IMR-90 (cell line): ENCODE data around the gene HINT2. TPM values are rescaled to one million over a fixed set of nuclear protein-coding genes. Genes with fewer than 3 reads are reported as not detected.

Source experiments
- ATAC-seq: fragments of 200-7000 bp; cut with Tn5 transposase; 2 replicates; pipeline ENCODE4 v1.9.1; 2020; ENCODE audit warnings: low read depth, mild to moderate bottlenecking, moderate library complexity
- BruUV-seq: library from RNA; stranded (reverse); fragments of 400-500 nt; replicated peaks from 2 replicates; lab custom pipeline; 2021; lab: Mats Ljungman, UMichigan
- CTCF ChIA-PET: fragments of 300-600 bp; formaldehyde crosslinking; extraction: SDS; loops from one replicate; lab custom pipeline; 2021; ENCODE audit warnings: antibody characterized with exemption; lab: Yijun Ruan, JAX
- POLR2A ChIA-PET: fragments of 300-600 bp; sonication (Branson Sonifier 250); formaldehyde crosslinking; loops from one replicate; lab custom pipeline; 2022; ENCODE audit warnings: antibody characterized with exemption; ENCODE audit not compliant: unreplicated experiment; lab: Charles Lee
- DNase-seq: peaks from one replicate; pipeline ENCODE4 v3.0.0; 2013
- H2AFZ ChIP-seq: replicated peaks from 2 replicates; pipeline ENCODE3; 2013; ENCODE audit warnings: low read length, mild to moderate bottlenecking; ENCODE audit not compliant: poor library complexity
- H2AK5ac ChIP-seq: 2 replicates; pipeline ENCODE4 v1.6.1; 2013; ENCODE audit warnings: low read depth, low read length, inconsistent platforms
- H2AK9ac ChIP-seq: replicated peaks from 2 replicates; pipeline ENCODE3; 2013; ENCODE audit warnings: mild to moderate bottlenecking, low read depth, low read length, moderate library complexity; ENCODE audit not compliant: poor library complexity
- H2BK120ac ChIP-seq: 2 replicates; pipeline ENCODE4 v1.6.1; 2013; ENCODE audit warnings: low read depth, low read length, inconsistent platforms
- H2BK15ac ChIP-seq: 3 replicates; pipeline ENCODE4 v1.6.1; 2013; ENCODE audit warnings: low read depth, low read length, inconsistent platforms
- H2BK20ac ChIP-seq: 2 replicates; pipeline ENCODE4 v1.6.1; 2013; ENCODE audit warnings: low read depth, mild to moderate bottlenecking, inconsistent platforms, low read length, moderate library complexity
- H2BK5ac ChIP-seq: 2 replicates; pipeline ENCODE4 v1.6.1; 2013; ENCODE audit warnings: mild to moderate bottlenecking, low read depth, low read length, inconsistent platforms; ENCODE audit not compliant: poor library complexity, severe bottlenecking
- H3K14ac ChIP-seq: replicated peaks from 2 replicates; pipeline ENCODE4 v1.6.1; 2013; ENCODE audit warnings: low read depth, low read length, inconsistent platforms
- H3K18ac ChIP-seq: 2 replicates; pipeline ENCODE4 v1.6.1; 2013; ENCODE audit warnings: low read depth, low read length, control low read depth
- H3K23ac ChIP-seq: 2 replicates; pipeline ENCODE4 v1.6.1; 2013; ENCODE audit warnings: low read depth, low read length, inconsistent platforms
- H3K27ac ChIP-seq: 2 replicates; pipeline ENCODE4 v1.5.1; 2013; ENCODE audit warnings: mild to moderate bottlenecking, control low read depth, low read length; ENCODE audit not compliant: insufficient read depth
- H3K27me3 ChIP-seq: 2 replicates; pipeline ENCODE4 v1.6.1; 2013; ENCODE audit warnings: low read length; ENCODE audit not compliant: control insufficient read depth, insufficient read depth
- H3K36me3 ChIP-seq: 2 replicates; pipeline ENCODE4 v1.6.1; 2013; ENCODE audit warnings: low read length, mixed read lengths; ENCODE audit not compliant: control insufficient read depth, insufficient read depth
- H3K4ac ChIP-seq: 2 replicates; pipeline ENCODE4 v1.6.1; 2013; ENCODE audit warnings: low read depth, low read length, inconsistent platforms
- H3K4me1 ChIP-seq: 2 replicates; pipeline ENCODE4 v1.6.1; 2013; ENCODE audit warnings: low read length, mixed read lengths; ENCODE audit not compliant: control insufficient read depth, insufficient read depth
- H3K4me2 ChIP-seq: 2 replicates; pipeline ENCODE4 v1.6.1; 2013; ENCODE audit warnings: low read depth, mild to moderate bottlenecking, control low read depth, low read length, moderate library complexity
- H3K4me3 ChIP-seq: 2 replicates; pipeline ENCODE4 v1.5.1; 2013; ENCODE audit warnings: low read depth, mild to moderate bottlenecking, control low read depth, low read length, moderate library complexity; ENCODE audit not compliant: insufficient read depth
- H3K56ac ChIP-seq: 2 replicates; pipeline ENCODE4 v1.6.1; 2013; ENCODE audit warnings: low read length, inconsistent platforms; ENCODE audit not compliant: insufficient read depth; ENCODE audit errors: extremely low read depth
- H3K79me1 ChIP-seq, 2 experiments: 2 replicates each; pipeline ENCODE4 v1.6.1; 2013; ENCODE audit warnings: low read length in 2 of 2, inconsistent platforms in 1 of 2, low read depth in 1 of 2
- H3K9ac ChIP-seq: 2 replicates; pipeline ENCODE4 v1.6.1; 2013; ENCODE audit warnings: low read depth, low read length, control low read depth
- H3K9me1 ChIP-seq: 2 replicates; pipeline ENCODE4 v1.6.1; 2013; ENCODE audit warnings: low read length, inconsistent platforms; ENCODE audit not compliant: insufficient read depth
- H3K9me3 ChIP-seq: 2 replicates; pipeline ENCODE4 v1.6.1; 2013; ENCODE audit warnings: low read length; ENCODE audit not compliant: control insufficient read depth, insufficient read depth
- H4K20me1 ChIP-seq: 2 replicates; pipeline ENCODE4 v1.6.1; 2013; ENCODE audit warnings: low read length, inconsistent platforms; ENCODE audit not compliant: insufficient read depth
- H4K5ac ChIP-seq: 2 replicates; pipeline ENCODE4 v1.6.1; 2013; ENCODE audit warnings: mild to moderate bottlenecking, low read depth, low read length, control low read depth
- H4K8ac ChIP-seq, 2 experiments: 2 replicates each; pipeline ENCODE4 v1.6.1; 2013; ENCODE audit warnings: low read depth in 2 of 2, low read length in 2 of 2, control low read depth in 1 of 2, inconsistent platforms in 1 of 2
- H4K91ac ChIP-seq: 2 replicates; pipeline ENCODE4 v1.6.1; 2013; ENCODE audit warnings: low read depth, low read length, inconsistent platforms; ENCODE audit not compliant: insufficient read depth
- BHLHE40 ChIP-seq: fragments of 150-350 bp; IDR thresholded peaks from 2 replicates; pipeline ENCODE4 v1.6.1; 2016; ENCODE audit warnings: mild to moderate bottlenecking, low read depth, low read length
- CEBPB ChIP-seq: IDR thresholded peaks from 2 replicates; pipeline ENCODE4 v1.6.1; 2012; ENCODE audit warnings: low read depth, low read length, improper control_type of control experiment
- CHD1 ChIP-seq: IDR thresholded peaks from 2 replicates; pipeline ENCODE4 v1.6.1; 2012; ENCODE audit warnings: low read depth, low read length, improper control_type of control experiment
- FOS ChIP-seq: fragments of 150-350 bp; IDR thresholded peaks from 2 replicates; pipeline ENCODE4 v1.6.1; 2016; ENCODE audit warnings: low read depth, low read length
- MAZ ChIP-seq: IDR thresholded peaks from 2 replicates; pipeline ENCODE4 v1.6.1; 2012; ENCODE audit warnings: low read depth, mild to moderate bottlenecking, low read length, improper control_type of control experiment, moderate library complexity, borderline replicate concordance
- MXI1 ChIP-seq: IDR thresholded peaks from 2 replicates; pipeline ENCODE4 v1.6.1; 2012; ENCODE audit warnings: low read depth, mild to moderate bottlenecking, low read length, moderate library complexity, borderline replicate concordance
- POLR2A ChIP-seq: IDR thresholded peaks from 2 replicates; pipeline ENCODE4 v1.6.1; 2012; ENCODE audit warnings: mild to moderate bottlenecking, low read depth, low read length
- RCOR1 ChIP-seq: IDR thresholded peaks from 2 replicates; pipeline ENCODE4 v1.6.1; 2012; ENCODE audit warnings: mild to moderate bottlenecking, low read length, improper control_type of control experiment; ENCODE audit not compliant: insufficient replicate concordance
- RFX5 ChIP-seq: IDR thresholded peaks from 2 replicates; pipeline ENCODE4 v1.8.0; 2012; ENCODE audit warnings: low read depth, mild to moderate bottlenecking, low read length, moderate library complexity
- SMC3 ChIP-seq: fragments of 150-350 bp; IDR thresholded peaks from 2 replicates; pipeline ENCODE4 v1.6.1; 2016; ENCODE audit warnings: low read depth, mild to moderate bottlenecking, antibody characterized with exemption, low read length, moderate library complexity
- dilution Hi-C: fragments of 300-500 bp; cut with HindIII; formaldehyde crosslinking; loops from one replicate; pipeline ENCODE4 v1.14.3; 2018; ENCODE audit warnings: low sequenced_read_pairs; ENCODE audit not compliant: unreplicated experiment
- in situ Hi-C: fragments of 300-500 bp; cut with MboI; formaldehyde crosslinking; loops from 3 replicates; pipeline ENCODE4 v1.14.3; 2019; ENCODE audit warnings: low sequenced_read_pairs, inconsistent platforms, mixed read lengths
- intact Hi-C: fragments of 100-400 bp; cut with micrococcal nuclease; formaldehyde crosslinking; loops from 2 replicates; pipeline ENCODE4 v1.10.0; 2022
- polyA plus RNA-seq, 3 experiments: library from polyadenylated mRNA; depleted of rRNA; stranded (reverse); fragments of >200 nt; gene quantifications; 2 replicates each; pipeline ENCODE4 v1.2.3, GENCODE V29; 2012; ENCODE audit warnings: low replicate concordance in 1 of 3
- total RNA-seq: library from RNA; depleted of rRNA; stranded (reverse); fragments of >200 nt; gene quantifications from 2 replicates; pipeline ENCODE4 v1.2.3, GENCODE V29; 2012
- TF ChIP-seq, protein P1 (sequence below): fragments of 150-350 bp; IDR thresholded peaks from 2 replicates; pipeline ENCODE4 v1.6.1; 2017; ENCODE audit warnings: mild to moderate bottlenecking, antibody characterized with exemption, low read length, low read depth
- TF ChIP-seq, protein P2 (sequence below): fragments of 150-350 bp; IDR thresholded peaks from 2 replicates; pipeline ENCODE4 v1.6.1; 2016; ENCODE audit warnings: low read depth, mild to moderate bottlenecking, low read length, moderate library complexity, borderline replicate concordance

The HINT2 gene
- total and polyA plus RNA-seq, 2 of the 4 experiments (the other 2 are of a cell fraction) = 7.5 to 20.6 TPM

DNA sequence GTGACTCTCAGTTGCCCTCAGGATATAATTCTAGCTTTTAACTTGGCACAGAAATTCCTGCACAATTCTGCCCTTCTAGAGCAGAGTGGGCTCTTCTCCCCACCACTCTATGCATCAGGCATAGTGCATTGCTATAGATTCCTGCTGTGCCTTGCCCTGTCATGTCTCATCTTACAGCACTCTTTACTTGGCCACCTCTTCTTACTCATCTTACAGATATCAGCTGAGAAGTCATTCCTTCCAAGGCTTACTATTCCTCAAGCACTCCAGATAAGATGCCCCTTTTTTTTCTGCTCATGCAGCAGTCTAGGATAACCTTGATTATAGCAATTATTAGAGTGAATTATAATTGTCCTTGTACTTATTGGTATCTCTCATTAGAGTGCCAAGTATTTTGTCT, 8.1 kb upstream of the HINT2 start:
- no peaks in the 10 kb centered on the region for H3K36me3 ChIP-seq
- H3K9me1 ChIP-seq = peaks cover 9% of the 10 kb centered on the region
- peak; percentile 54 for DNase-seq
- H2BK5ac ChIP-seq = no peak overlapping the region
- no peaks in the 10 kb centered on the region for H3K79me1 ChIP-seq
- no peak overlapping the region for H3K27ac ChIP-seq
- dilution Hi-C loops = no loop called here
- ATAC-seq = peak; percentile 9; the same call in 1 of the 2 replicates
- in situ Hi-C loops = no loop called here
- no TSS peak for BruUV-seq
- H3K4ac ChIP-seq = no peak overlapping the region
- no peak overlapping the region for H3K4me3 ChIP-seq
- no peak overlapping the region for H3K9ac ChIP-seq
- H2BK20ac ChIP-seq = no peak overlapping the region
- H2AFZ ChIP-seq = no peak overlapping the region
- peaks cover 4% of the 10 kb centered on the region; the same call in 1 of the 2 replicates for H3K4me1 ChIP-seq
- TF ChIP-seq RCOR1 (no peak), RFX5 (no peak), CHD1 (no peak), MXI1 (no peak), CEBPB (no peak), POLR2A (no peak), SMC3 (no peak), BHLHE40 (no peak), MAZ (no peak), FOS (no peak)
- TF ChIP-seq, protein P1, sequence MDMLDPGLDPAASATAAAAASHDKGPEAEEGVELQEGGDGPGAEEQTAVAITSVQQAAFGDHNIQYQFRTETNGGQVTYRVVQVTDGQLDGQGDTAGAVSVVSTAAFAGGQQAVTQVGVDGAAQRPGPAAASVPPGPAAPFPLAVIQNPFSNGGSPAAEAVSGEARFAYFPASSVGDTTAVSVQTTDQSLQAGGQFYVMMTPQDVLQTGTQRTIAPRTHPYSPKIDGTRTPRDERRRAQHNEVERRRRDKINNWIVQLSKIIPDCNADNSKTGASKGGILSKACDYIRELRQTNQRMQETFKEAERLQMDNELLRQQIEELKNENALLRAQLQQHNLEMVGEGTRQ = no peak
- TF ChIP-seq, protein P2, sequence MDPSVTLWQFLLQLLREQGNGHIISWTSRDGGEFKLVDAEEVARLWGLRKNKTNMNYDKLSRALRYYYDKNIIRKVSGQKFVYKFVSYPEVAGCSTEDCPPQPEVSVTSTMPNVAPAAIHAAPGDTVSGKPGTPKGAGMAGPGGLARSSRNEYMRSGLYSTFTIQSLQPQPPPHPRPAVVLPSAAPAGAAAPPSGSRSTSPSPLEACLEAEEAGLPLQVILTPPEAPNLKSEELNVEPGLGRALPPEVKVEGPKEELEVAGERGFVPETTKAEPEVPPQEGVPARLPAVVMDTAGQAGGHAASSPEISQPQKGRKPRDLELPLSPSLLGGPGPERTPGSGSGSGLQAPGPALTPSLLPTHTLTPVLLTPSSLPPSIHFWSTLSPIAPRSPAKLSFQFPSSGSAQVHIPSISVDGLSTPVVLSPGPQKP = no peak
- H4K8ac ChIP-seq = no peak overlapping the region
- H2AK9ac ChIP-seq = no peak overlapping the region
- no peak overlapping the region for H2BK120ac ChIP-seq
- H3K27me3 ChIP-seq = peaks cover 4% of the 10 kb centered on the region; the same call in 1 of the 2 replicates
- H4K91ac ChIP-seq = no peak overlapping the region
- ChIA-PET POLR2A (interaction anchor here (0.6 kb wide), 1 partner anchor 662 kb away, joined by 3 read pairs; no protein-coding TSS in a partner anchor), CTCF (interaction anchor here (1.9 kb wide), 1 partner anchor 33 kb away, joined by 4 read pairs; no protein-coding TSS in a partner anchor)
- H3K4me2 ChIP-seq = no peak overlapping the region
- H4K20me1 ChIP-seq = no peaks in the 10 kb centered on the region
- no peak overlapping the region for H4K5ac ChIP-seq
- H3K14ac ChIP-seq = no peak overlapping the region
- H3K23ac ChIP-seq = no peak overlapping the region
- no peaks in the 10 kb centered on the region for H3K9me3 ChIP-seq
- H2BK15ac ChIP-seq = no peak overlapping the region
- intact Hi-C loops = loop anchor here (10.0 kb wide), 1 partner anchor 202 kb away; no protein-coding TSS in a partner anchor
- H3K56ac ChIP-seq = no peak overlapping the region
- H2AK5ac ChIP-seq = no peak overlapping the region
- no peak overlapping the region for H3K18ac ChIP-seq
